HL-60/S4 (cell line): ENCODE measurements around the gene FAM199X.
"Not testable (repeated sequence)": the region's sequence is repeated elsewhere in the genome, so short reads cannot be mapped to it uniquely, and the experiment has no call there.

ENCODE experiments used
- in situ Hi-C: fragments of 300-500 bp; cut with MboI; formaldehyde crosslinking; loops from 2 replicates; pipeline ENCODE4 v1.14.3; 2022; ENCODE audit warnings: low sequenced_read_pairs

Gene FAM199X

DNA sequence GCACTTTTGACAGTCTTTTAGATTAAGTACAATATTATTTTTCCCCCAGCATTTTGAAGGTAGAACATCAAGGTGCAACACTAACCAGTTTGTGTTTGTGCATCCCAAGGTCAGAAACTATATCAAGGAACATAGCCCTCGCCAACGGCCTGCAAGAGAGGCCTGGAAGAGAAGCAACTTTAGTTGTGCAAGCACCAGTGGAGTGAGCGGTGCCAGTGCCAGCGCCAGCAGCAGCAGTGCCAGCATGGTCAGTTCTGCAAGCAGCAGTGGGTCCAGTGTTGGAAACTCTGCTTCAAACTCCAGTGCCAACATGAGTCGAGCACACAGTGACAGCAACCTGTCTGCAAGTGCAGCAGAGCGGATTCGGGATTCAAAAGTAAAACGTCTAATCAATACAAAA is 21.7 kb downstream of the FAM199X start:
- in situ Hi-C loops: no loop called here

DNA sequence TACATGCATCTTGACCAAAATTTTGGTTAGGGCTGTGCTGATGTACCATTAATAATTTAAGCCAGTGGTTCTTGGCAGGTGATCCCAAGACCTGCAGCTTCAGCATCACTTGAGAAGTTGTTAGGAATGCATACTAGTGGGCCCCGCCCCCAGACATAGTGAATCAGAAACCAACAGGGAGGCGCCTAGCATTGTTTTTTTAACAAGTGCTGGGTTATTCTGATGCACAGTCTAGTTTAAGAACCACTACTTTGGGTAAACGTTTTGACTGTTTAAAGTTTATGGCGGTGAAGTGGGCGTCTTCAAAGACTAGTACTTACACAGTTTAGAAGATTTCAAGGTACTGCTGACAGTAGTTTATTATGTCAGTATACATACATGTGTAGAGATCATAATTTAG is 23.6 kb downstream of the FAM199X start:
- in situ Hi-C loops: no loop called here

DNA sequence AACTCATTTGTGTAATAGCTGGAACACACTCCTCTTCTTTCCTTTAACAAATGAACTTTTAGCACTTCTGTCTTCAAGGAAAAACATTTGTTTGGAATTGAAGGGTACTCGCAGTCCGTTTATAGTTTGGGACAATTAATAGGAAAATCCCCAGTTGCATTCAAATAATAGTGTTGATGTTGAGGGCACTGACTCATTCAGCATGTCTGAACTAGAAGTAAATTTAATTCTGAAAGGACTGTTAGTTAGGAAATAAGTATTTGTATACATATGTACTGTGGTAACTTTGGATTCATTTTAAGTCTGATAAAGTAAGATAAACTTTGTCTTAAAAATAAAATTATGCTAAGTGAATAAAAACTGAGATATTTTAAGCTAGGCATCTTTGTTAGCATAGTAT is 27.2 kb downstream of the FAM199X start:
- in situ Hi-C loops: no loop called here

DNA sequence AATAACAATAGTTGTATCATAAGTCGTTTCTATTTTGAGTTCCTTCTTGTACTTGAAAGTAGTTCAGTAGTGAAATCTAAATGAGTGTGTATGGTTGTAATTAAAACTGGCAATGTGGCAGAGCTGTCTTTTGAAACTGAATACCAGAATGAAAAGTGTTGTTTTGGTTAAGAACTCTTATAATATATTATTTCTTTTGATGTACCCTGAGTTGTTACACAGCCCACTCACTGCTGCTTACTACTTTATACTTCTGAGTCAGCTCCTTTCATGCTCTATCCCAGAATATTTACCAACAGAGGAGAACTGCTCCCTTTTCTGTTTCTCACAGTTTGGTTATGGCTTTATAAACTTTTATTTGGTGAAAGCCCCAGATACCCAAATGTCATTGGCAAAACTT is 28.8 kb downstream of the FAM199X start:
- in situ Hi-C loops: no loop called here

DNA sequence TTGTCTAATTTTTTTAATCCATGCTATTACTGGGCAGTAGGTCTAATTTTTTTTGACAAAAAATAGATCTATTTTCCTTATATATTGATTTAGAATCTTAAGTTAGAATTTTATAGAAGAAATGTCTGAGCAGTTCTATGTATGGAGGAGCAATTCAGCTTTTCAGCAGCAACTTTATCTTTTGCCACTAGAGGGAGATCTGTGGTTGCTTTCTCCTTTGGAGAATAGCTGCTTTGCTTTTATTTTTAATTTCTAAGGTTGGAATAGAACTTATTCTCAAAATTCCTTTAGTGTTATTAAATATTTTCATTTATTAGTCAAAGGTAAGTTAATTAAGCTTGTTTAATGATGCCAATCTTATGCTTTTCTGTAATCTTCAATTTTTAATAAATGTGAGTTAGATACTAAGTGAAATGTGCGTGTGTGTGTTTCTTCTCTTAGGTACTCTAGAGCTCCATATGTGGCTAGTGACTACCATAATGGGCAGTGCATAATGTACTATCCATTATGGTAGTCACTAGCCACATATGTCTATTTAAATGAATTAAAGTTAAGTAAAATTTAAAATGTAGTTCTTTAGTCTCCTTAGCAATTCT is 29.3 kb downstream of the FAM199X start:
- in situ Hi-C loops: no loop called here

DNA sequence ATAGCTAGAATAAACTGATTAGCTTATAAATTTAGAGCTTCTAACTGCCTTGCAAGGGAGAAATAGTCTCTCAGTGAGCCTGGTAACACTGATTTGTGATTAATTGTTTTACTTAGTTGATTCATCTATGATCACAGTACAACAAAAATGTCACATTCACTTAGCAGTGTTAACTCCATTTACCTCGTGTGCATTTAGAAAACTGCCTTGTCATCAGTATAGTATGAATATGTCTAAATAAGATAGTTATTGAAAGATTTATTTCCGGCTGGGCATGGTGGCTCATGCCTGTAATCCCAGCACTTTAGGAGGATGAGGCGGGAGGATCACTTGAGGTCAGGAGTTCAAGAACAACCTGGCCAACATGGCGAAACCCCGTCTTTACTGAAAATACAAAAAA is 39.3 kb downstream of the FAM199X start:
- in situ Hi-C loops: no loop called here

DNA sequence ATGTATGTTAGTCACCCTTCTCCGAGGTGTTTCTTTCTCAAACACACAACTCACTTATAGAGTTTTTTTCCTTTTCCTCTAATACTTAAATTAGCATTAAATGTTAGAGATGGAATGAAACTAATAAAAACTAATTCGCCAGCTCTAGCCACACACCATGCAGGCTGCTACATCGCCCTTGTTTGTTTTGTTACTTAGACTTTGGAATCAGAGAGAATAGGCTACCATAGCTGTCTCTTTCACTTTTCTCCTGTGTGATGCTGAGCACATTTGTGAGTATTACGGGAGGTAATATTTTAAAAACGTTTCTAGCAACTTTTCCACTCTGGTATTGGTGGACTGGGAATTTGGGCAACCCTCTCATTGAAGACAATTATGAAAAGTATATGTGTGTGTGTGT is 44.9 kb downstream of the FAM199X start:
- in situ Hi-C loops: no loop called here

DNA sequence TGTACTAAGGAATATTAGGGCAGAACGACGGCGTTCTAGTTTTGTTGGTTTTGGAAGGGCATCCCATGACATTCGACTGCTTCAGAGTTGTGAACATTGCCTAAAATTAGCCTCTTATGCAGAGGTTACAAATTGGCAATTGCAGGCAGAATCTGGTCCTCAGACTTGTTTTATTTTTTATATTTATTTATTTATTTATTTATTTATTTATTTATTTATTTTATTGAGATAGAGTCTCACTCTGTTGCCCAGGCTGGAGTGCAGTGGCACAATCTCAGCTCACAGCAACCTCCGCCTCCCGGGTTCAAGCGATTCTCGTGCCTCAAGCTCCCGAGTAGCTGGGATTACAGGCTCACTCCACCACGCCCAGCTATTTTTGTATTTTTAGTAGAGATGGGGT is 63.8 kb downstream of the FAM199X start:
- in situ Hi-C loops: not testable (repeated sequence)
